Fibroblast of lung (primary cell): Measurements from ENCODE around the gene TPPP. TPM values are rescaled to one million over a fixed set of nuclear protein-coding genes. Genes with fewer than 3 reads are reported as not detected.

Source experiments
- DNase-seq, 2 donors: peaks; one replicate each; pipeline versions ENCODE4 v3.0.0 to v3.0.0-alpha.2; 2010; ENCODE audit warnings: low read depth in 2 of 2
- H2AFZ ChIP-seq: 2 replicates; pipeline ENCODE4 v1.5.1; 2012; ENCODE audit warnings: low read length, control low read depth, inconsistent platforms
- H3K27ac ChIP-seq: 2 replicates; pipeline ENCODE4 v1.5.1; 2011; ENCODE audit warnings: low read length, control low read depth; ENCODE audit not compliant: insufficient read depth
- H3K27me3 ChIP-seq: 2 replicates; pipeline ENCODE4 v1.5.1; 2011; ENCODE audit warnings: mild to moderate bottlenecking, low read length; ENCODE audit not compliant: control insufficient read depth, insufficient read depth
- H3K36me3 ChIP-seq: 2 replicates; pipeline ENCODE4 v1.5.1; 2011; ENCODE audit warnings: low read length; ENCODE audit not compliant: control insufficient read depth, insufficient read depth
- H3K4me1 ChIP-seq: 2 replicates; pipeline ENCODE4 v1.5.1; 2011; ENCODE audit warnings: low read length; ENCODE audit not compliant: control insufficient read depth, insufficient read depth; ENCODE audit errors: extremely low read depth
- H3K4me2 ChIP-seq: 2 replicates; pipeline ENCODE4 v1.5.1; 2011; ENCODE audit warnings: low read length, control low read depth; ENCODE audit not compliant: insufficient read depth; ENCODE audit errors: extremely low read depth
- H3K4me3 ChIP-seq, 4 experiments: fragments of 200-600 bp in 1 of 4; sonication (generic) in 1 of 4; replicated peaks in 1 of 4; 2 replicates each; pipeline ENCODE4 v1.5.1; 2011 to 2016; ENCODE audit warnings: low read length in 4 of 4, low read depth in 3 of 4, mild to moderate bottlenecking in 3 of 4, control low read depth in 2 of 4, inconsistent platforms in 1 of 4, mixed read lengths in 1 of 4; ENCODE audit not compliant: insufficient read depth in 1 of 4; ENCODE audit errors: control extremely low read depth in 1 of 4
- H3K79me2 ChIP-seq: 2 replicates; pipeline ENCODE4 v1.5.1; 2012; ENCODE audit warnings: mild to moderate bottlenecking, low read length, inconsistent platforms; ENCODE audit not compliant: control insufficient read depth, insufficient read depth
- H3K9ac ChIP-seq: 2 replicates; pipeline ENCODE4 v1.5.1; 2011; ENCODE audit warnings: mild to moderate bottlenecking, low read length, control low read depth; ENCODE audit not compliant: insufficient read depth
- H3K9me3 ChIP-seq: 2 replicates; pipeline ENCODE4 v1.5.1; 2012; ENCODE audit warnings: low read depth, low read length; ENCODE audit not compliant: control insufficient read depth, insufficient read depth
- H4K20me1 ChIP-seq: 2 replicates; pipeline ENCODE4 v1.5.1; 2011; ENCODE audit warnings: low read length; ENCODE audit not compliant: control insufficient read depth, insufficient read depth; ENCODE audit errors: extremely low read depth
- CTCF ChIP-seq, 2 donors: IDR thresholded peaks in 1 of 2; conservative IDR thresholded peaks in 1 of 2; 1 replicate in 1 of 2; 2 replicates in 1 of 2; pipeline ENCODE4 v1.5.1; 2011 to 2012; ENCODE audit warnings: low read length in 2 of 2, control low read depth in 1 of 2, inconsistent platforms in 1 of 2, low read depth in 1 of 2, mild to moderate bottlenecking in 1 of 2
- EZH2 ChIP-seq: IDR thresholded peaks from 2 replicates; pipeline ENCODE4 v1.5.1; 2012; ENCODE audit warnings: low read length, control low read depth, mild to moderate bottlenecking; ENCODE audit errors: missing control alignments
- polyA plus RNA-seq, 2 donors: library from polyadenylated mRNA; depleted of rRNA in 1 of 2; stranded (reverse) in 1 of 2; unstranded in 1 of 2; fragments of >200 nt; gene quantifications; 2 replicates each; pipeline ENCODE4 v1.2.1, GENCODE V29; 2011 to 2012; ENCODE audit warnings: missing spikeins in 1 of 2
- total RNA-seq: library from RNA; depleted of rRNA; stranded (reverse); fragments of >200 nt; gene quantifications from 2 replicates; pipeline ENCODE4 v1.2.1, GENCODE V29; 2014

TPPP gene
- total and polyA plus RNA-seq, 2 donors (not counting 1 experiment from before 2014, with no cell fraction given): 0.06 to 0.17 TPM

GRCh38 chr5:676699-677076 lies 16.5 kb downstream of the TPPP start:
- Histone ChIP-seq H3K9ac (no peak overlapping the region), H3K4me2 (no peak overlapping the region), H3K27me3 (peaks cover 5% of the 10 kb centered on the region), H4K20me1 (no peaks in the 10 kb centered on the region), H3K4me1 (peaks cover 4% of the 10 kb centered on the region), H3K4me3 (no peak overlapping the region), H2AFZ (no peak overlapping the region), H3K9me3 (no peaks in the 10 kb centered on the region), H3K36me3 (no peaks in the 10 kb centered on the region), H3K27ac (no peak overlapping the region), H3K79me2 (no peaks in the 10 kb centered on the region)
- TF ChIP-seq EZH2 (no peak), CTCF (conservative IDR thresholded peaks at IDR 0.05 in 1 of 2, IDR thresholded peaks at IDR 0.05 in 1 of 2; ENCODE audit: low read depth in 1 of 2, low read length in 2 of 2) (no peak)
- no peak for DNase-seq

GRCh38 chr5:675871-676698 lies 17.1 kb downstream of the TPPP start:
- Histone ChIP-seq H3K9me3 (no peaks in the 10 kb centered on the region), H3K36me3 (no peaks in the 10 kb centered on the region), H3K4me3 (no peak overlapping the region), H3K4me1 (peaks cover 4% of the 10 kb centered on the region), H3K27me3 (peaks cover 5% of the 10 kb centered on the region), H3K4me2 (no peak overlapping the region), H3K27ac (no peak overlapping the region), H4K20me1 (no peaks in the 10 kb centered on the region), H2AFZ (no peak overlapping the region), H3K79me2 (no peaks in the 10 kb centered on the region), H3K9ac (no peak overlapping the region)
- TF ChIP-seq EZH2 (no peak), CTCF (conservative IDR thresholded peaks at IDR 0.05 in 1 of 2, IDR thresholded peaks at IDR 0.05 in 1 of 2; ENCODE audit: low read depth in 1 of 2, low read length in 2 of 2) (no peak)
- no peak for DNase-seq

GRCh38 chr5:675111-675870 lies 17.9 kb downstream of the TPPP start:
- H3K27me3 ChIP-seq: peaks cover 5% of the 10 kb centered on the region
- H3K27ac ChIP-seq: no peak overlapping the region
- H3K4me1 ChIP-seq: peaks cover 4% of the 10 kb centered on the region
- no peak overlapping the region for H3K4me3 ChIP-seq
- H3K9me3 ChIP-seq: no peaks in the 10 kb centered on the region
- H3K4me2 ChIP-seq: no peak overlapping the region
- no peak for DNase-seq
- no peak overlapping the region for H2AFZ ChIP-seq
- H3K36me3 ChIP-seq: no peaks in the 10 kb centered on the region
- no peaks in the 10 kb centered on the region for H4K20me1 ChIP-seq
- H3K9ac ChIP-seq: no peak overlapping the region
- no peaks in the 10 kb centered on the region for H3K79me2 ChIP-seq
- TF ChIP-seq EZH2: no peak
- no peak for TF ChIP-seq CTCF (conservative IDR thresholded peaks at IDR 0.05 in 1 of 2, IDR thresholded peaks at IDR 0.05 in 1 of 2; ENCODE audit: low read depth in 1 of 2, low read length in 2 of 2)
